ENCODE data around the gene EYS. TPM values are rescaled to one million over a fixed set of nuclear protein-coding genes. Genes with fewer than 3 reads are reported as not detected.
A peak's percentile ranks its signal among the peaks of the same experiment; 100 is the strongest.

Gene EYS
- total RNA-seq, 1 experiment from 2014 or later, result not detected

- in situ Hi-C loops (cut with HindIII; ENCODE audit: low sequenced_read_pairs), result no loop called here
- no peak for DNase-seq (ENCODE audit: low spot score)
These were observed 1349.6 kb downstream of the EYS start for GRCh38 chr6:64357430-64357829.

- in situ Hi-C loops (cut with HindIII; ENCODE audit: low sequenced_read_pairs), result no loop called here
These were observed 1359.6 kb downstream of the EYS start for GRCh38 chr6:64347411-64347810.

DNA sequence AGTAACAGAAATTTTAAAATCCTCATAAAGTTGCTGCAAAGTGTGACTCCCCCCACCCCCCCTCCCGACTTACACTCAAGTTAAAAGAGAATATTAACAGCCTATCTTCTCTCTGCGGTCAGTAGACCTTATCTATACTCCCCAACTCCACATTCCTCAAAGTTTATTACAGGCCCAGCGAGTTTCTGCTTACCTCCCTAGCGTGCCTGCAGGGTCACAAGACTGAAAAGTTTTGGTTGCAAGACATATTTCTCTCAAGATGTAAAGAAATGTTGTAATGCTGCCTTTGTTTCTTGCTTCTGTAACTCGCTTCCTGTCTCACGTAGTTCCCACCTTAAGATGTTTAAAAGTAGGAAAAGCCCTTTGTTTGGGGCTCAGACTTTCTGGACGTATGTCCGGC lies 1371.8 kb downstream of the EYS start:
- in situ Hi-C loops (cut with HindIII; ENCODE audit: low sequenced_read_pairs), result no loop called here
- DNase-seq (ENCODE audit: low spot score), result no peak

More at GRCh38 chr6:64347411-64347810, 1359.6 kb downstream of the EYS start:
- no peak for DNase-seq (ENCODE audit: low spot score)

GRCh38 chr6:64334636-64335035 lies 1372.4 kb downstream of the EYS start:
- in situ Hi-C loops (cut with HindIII; ENCODE audit: low sequenced_read_pairs), result no loop called here
- no peak for DNase-seq (ENCODE audit: low spot score)

GRCh38 chr6:64330694-64331307 lies 1376.2 kb downstream of the EYS start:
- peak; percentile 46 for DNase-seq (ENCODE audit: low spot score)
- in situ Hi-C loops (cut with HindIII; ENCODE audit: low sequenced_read_pairs), result no loop called here

GRCh38 chr6:64326939-64327338 lies 1380.1 kb downstream of the EYS start:
- in situ Hi-C loops (cut with HindIII; ENCODE audit: low sequenced_read_pairs), result no loop called here
- DNase-seq (ENCODE audit: low spot score), result no peak

GRCh38 chr6:64325093-64325492 lies 1381.9 kb downstream of the EYS start:
- in situ Hi-C loops (cut with HindIII; ENCODE audit: low sequenced_read_pairs), result no loop called here
- DNase-seq (ENCODE audit: low spot score), result no peak

- DNase-seq (ENCODE audit: low spot score), result no peak
- in situ Hi-C loops (cut with HindIII; ENCODE audit: low sequenced_read_pairs), result no loop called here
These were observed 1396.8 kb downstream of the EYS start for GRCh38 chr6:64310214-64310613.

DNA sequence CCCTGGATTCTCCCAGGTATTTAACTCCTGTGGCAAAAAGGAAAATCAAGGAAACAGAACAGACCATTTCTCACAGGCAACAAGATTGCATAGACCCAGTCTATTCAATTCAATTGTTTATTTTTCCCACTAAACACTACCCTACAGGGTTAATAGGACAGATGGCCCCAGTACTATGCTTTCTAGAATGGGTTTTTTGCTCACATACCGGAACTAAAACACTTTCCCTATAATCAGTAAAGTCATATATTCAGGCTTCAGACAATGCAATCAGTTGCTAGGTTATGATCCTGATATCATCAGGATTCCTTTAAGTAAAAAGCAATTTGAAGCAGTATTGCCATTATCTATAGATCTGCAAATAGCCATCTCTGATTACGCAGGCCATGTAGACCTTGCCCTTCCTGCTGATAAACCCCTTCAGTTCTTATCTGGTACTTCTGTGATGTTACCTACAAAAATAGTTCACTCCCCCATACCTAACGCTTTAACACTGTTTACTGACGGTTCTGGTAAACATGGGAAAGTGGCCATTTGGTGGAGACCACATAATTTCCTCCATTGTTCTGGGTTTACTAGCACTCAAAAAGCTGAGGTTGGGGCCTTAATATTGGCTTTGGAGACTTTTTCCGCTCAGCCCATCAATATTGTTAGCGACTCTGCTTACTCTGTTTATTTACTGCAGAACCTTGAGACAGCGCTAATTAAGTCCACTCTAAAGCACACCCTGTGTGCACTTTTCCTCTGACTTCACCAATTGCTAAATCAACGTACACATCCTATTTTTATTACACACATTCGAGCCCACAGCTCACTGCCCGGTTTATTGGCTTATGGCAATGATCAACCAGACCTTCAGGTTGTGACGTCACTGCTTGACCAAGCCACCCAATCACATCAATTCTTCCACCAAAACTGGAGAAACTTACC lies 1405.5 kb downstream of the EYS start:
- in situ Hi-C loops (cut with HindIII; ENCODE audit: low sequenced_read_pairs), result no loop called here
- no peak for DNase-seq (ENCODE audit: low spot score)

DNA sequence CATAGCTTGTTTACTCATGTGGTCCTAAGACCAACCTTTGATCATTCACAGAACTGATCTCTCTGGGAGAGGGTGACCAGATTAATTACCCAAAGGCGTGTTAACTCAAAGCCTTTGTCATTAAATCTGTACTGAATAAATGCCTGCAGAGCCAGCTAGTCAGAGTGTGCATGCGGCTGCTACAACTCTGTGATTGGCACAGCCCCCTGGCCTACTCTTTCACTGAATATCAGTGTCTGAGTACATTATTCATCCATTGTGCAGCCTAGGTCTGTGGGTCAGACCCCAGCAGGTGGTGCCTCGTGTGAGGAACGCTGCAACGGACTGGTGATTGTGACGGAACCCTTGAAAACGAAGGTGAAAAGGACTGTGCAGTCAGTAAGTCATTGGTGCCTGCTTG lies 1407.8 kb downstream of the EYS start:
- in situ Hi-C loops (cut with HindIII; ENCODE audit: low sequenced_read_pairs), result no loop called here
- no peak for DNase-seq (ENCODE audit: low spot score)

- in situ Hi-C loops (cut with HindIII; ENCODE audit: low sequenced_read_pairs), result no loop called here
- no peak for DNase-seq (ENCODE audit: low spot score)
These were observed 1413.0 kb downstream of the EYS start for GRCh38 chr6:64294034-64294433.

DNA sequence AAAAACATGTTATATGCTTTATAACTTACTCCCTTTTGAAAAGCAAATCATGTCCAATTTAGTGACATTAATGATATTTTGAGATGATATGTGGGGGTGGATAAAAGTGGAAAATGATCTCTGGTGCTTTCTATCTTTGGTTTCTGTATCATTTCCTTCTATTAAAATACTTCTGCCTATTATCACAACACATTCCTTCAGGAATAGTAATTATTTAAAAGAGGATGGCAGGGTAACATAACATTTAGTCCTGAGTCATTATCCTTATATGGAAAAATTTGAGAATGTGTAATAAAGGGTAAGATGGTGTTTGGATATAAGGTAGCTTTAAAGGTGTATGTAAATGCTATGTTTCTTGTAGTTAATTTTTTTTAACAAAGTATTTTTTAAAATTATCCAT lies 1413.7 kb downstream of the EYS start:
- in situ Hi-C loops (cut with HindIII; ENCODE audit: low sequenced_read_pairs), result no loop called here
- no peak for DNase-seq (ENCODE audit: low spot score)

GRCh38 chr6:64290867-64291266 lies 1416.2 kb downstream of the EYS start:
- no peak for DNase-seq (ENCODE audit: low spot score)
- in situ Hi-C loops (cut with HindIII; ENCODE audit: low sequenced_read_pairs), result no loop called here

- in situ Hi-C loops (cut with HindIII; ENCODE audit: low sequenced_read_pairs), result no loop called here
- no peak for DNase-seq (ENCODE audit: low spot score)
These were observed 1417.1 kb downstream of the EYS start for GRCh38 chr6:64289931-64290330.

DNA sequence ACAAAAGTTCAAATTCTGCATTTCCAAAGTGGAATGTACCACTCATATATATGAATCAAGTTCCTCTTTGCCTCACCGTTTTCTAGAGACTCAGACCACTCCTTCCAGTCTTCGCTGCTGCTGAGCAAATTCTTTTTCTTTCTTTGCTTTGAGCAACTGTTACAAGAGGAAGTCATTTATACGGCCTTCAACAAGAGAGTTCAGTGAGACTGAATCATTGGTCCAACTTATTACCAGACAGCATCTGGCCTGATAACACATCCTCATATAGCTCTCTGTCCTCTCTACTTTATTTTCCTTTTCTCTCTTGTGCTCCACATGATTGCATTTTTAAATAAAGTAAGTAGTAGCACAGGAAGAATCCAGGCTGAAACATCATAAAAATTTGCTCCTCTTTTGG lies 1418.7 kb downstream of the EYS start:
- DNase-seq (ENCODE audit: low spot score), result no peak
- in situ Hi-C loops (cut with HindIII; ENCODE audit: low sequenced_read_pairs), result no loop called here

GRCh38 chr6:64281167-64281566 lies 1425.9 kb downstream of the EYS start:
- DNase-seq (ENCODE audit: low spot score), result no peak
- in situ Hi-C loops (cut with HindIII; ENCODE audit: low sequenced_read_pairs), result no loop called here

GRCh38 chr6:64280569-64280968 lies 1426.5 kb downstream of the EYS start:
- in situ Hi-C loops (cut with HindIII; ENCODE audit: low sequenced_read_pairs), result no loop called here
- peak; percentile 5 for DNase-seq (ENCODE audit: low spot score)

GRCh38 chr6:64270083-64270482 lies 1436.9 kb downstream of the EYS start:
- DNase-seq (ENCODE audit: low spot score), result no peak
- in situ Hi-C loops (cut with HindIII; ENCODE audit: low sequenced_read_pairs), result no loop called here

GRCh38 chr6:64266351-64266821 lies 1440.6 kb downstream of the EYS start:
- in situ Hi-C loops (cut with HindIII; ENCODE audit: low sequenced_read_pairs), result no loop called here

DNA sequence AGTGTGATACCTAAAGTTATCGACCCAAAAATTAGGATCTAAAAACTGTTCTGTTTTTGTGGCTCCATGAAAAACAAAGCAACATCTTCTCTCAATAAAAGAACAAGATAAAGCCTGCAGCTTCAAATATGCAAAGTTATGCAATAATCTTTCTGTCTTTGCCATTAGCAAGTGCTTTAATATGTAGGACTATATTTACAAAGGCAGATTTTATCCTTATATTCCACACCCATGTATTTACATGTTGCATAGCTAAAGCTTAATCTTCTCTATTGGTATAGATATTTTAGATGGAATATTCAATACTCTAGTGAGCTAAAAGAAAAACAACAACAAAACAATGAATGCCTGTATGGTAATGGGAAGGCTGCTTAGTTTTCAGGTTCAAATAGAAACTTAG lies 1443.2 kb downstream of the EYS start:
- no peak for DNase-seq (ENCODE audit: low spot score)
- in situ Hi-C loops (cut with HindIII; ENCODE audit: low sequenced_read_pairs), result no loop called here

More at GRCh38 chr6:64266351-64266821, 1440.6 kb downstream of the EYS start:
- DNase-seq (ENCODE audit: low spot score), result no peak
